Liver (tissue), 9 donors: ENCODE data around the gene RBM33. TPM values are rescaled to one million over a fixed set of nuclear protein-coding genes. Genes with fewer than 3 reads are reported as not detected.

Experiments
- DNase-seq: peaks from one replicate; pipeline ENCODE4 v3.0.0-alpha.2; 2017; ENCODE audit warnings: low spot score
- H3K27ac ChIP-seq, 2 donors: one replicate each; pipeline ENCODE4 v1.7.0; 2013; ENCODE audit warnings: inconsistent platforms in 2 of 2, low read length in 2 of 2, control low read depth in 1 of 2, low read depth in 1 of 2, mild to moderate bottlenecking in 1 of 2
- H3K27me3 ChIP-seq, 4 donors: one replicate each; pipeline versions ENCODE4 v1.6.1 to v1.7.0; 2013; ENCODE audit warnings: low read length in 3 of 4, inconsistent platforms in 1 of 4, mild to moderate bottlenecking in 1 of 4, moderate library complexity in 1 of 4; ENCODE audit not compliant: control insufficient read depth in 4 of 4, insufficient read depth in 4 of 4
- H3K36me3 ChIP-seq, 4 donors: one replicate each; pipeline versions ENCODE4 v1.6.1 to v1.7.0; 2013; ENCODE audit warnings: low read length in 3 of 4, mild to moderate bottlenecking in 3 of 4, low read depth in 1 of 4, moderate library complexity in 1 of 4; ENCODE audit not compliant: control insufficient read depth in 4 of 4, insufficient read depth in 3 of 4
- H3K4me1 ChIP-seq, 4 donors: one replicate each; pipeline versions ENCODE4 v1.6.1 to v1.7.0; 2013; ENCODE audit warnings: low read length in 3 of 4, mild to moderate bottlenecking in 3 of 4, moderate library complexity in 1 of 4; ENCODE audit not compliant: control insufficient read depth in 4 of 4, insufficient read depth in 4 of 4
- H3K4me3 ChIP-seq, 3 donors: one replicate each; pipeline versions ENCODE4 v1.6.1 to v1.7.0; 2013; ENCODE audit warnings: low read length in 3 of 3, control low read depth in 1 of 3, low read depth in 1 of 3, mild to moderate bottlenecking in 1 of 3
- H3K9ac ChIP-seq, 2 donors: one replicate each; pipeline ENCODE4 v1.7.0; 2013; ENCODE audit warnings: low read length in 2 of 2, mild to moderate bottlenecking in 2 of 2, moderate library complexity in 2 of 2, control low read depth in 1 of 2, low read depth in 1 of 2
- H3K9me3 ChIP-seq, 4 donors: one replicate each; pipeline versions ENCODE4 v1.6.1 to v1.7.0; 2013; ENCODE audit warnings: low read length in 3 of 4; ENCODE audit not compliant: control insufficient read depth in 4 of 4
- EGR1 ChIP-seq, 2 donors: IDR thresholded peaks; 2 replicates each; pipeline ENCODE4 v1.6.1; 2016 to 2018; ENCODE audit warnings: antibody characterized with exemption in 2 of 2, low read depth in 2 of 2
- FOXA1 ChIP-seq: IDR thresholded peaks from 2 replicates; pipeline ENCODE4 v1.6.1; 2016; ENCODE audit warnings: antibody characterized with exemption
- FOXA2 ChIP-seq: IDR thresholded peaks from 2 replicates; pipeline ENCODE4 v1.6.1; 2016; ENCODE audit warnings: antibody characterized with exemption
- GABPA ChIP-seq, 2 donors: IDR thresholded peaks in 1 of 2; conservative IDR thresholded peaks in 1 of 2; 2 replicates each; pipeline ENCODE4 v1.6.1; 2016; ENCODE audit warnings: antibody characterized with exemption in 2 of 2, mild to moderate bottlenecking in 1 of 2, moderate library complexity in 1 of 2
- HNF4A ChIP-seq, 2 donors: conservative IDR thresholded peaks; 2 replicates each; pipeline ENCODE4 v1.6.1; 2016; ENCODE audit warnings: antibody characterized with exemption in 2 of 2, mild to moderate bottlenecking in 2 of 2
- HNF4G ChIP-seq: IDR thresholded peaks from 2 replicates; pipeline ENCODE4 v1.6.1; 2016; ENCODE audit warnings: antibody characterized with exemption
- JUND ChIP-seq, 2 donors: IDR thresholded peaks; 2 replicates each; pipeline ENCODE4 v1.6.1; 2016; ENCODE audit warnings: antibody characterized with exemption in 2 of 2
- NR2F2 ChIP-seq: IDR thresholded peaks from 2 replicates; pipeline ENCODE4 v1.6.1; 2016; ENCODE audit warnings: antibody characterized with exemption
- RAD21 ChIP-seq, 2 donors: IDR thresholded peaks; 2 replicates each; pipeline ENCODE4 v1.6.1; 2016; ENCODE audit warnings: antibody characterized with exemption in 2 of 2, mild to moderate bottlenecking in 2 of 2
- SP1 ChIP-seq: IDR thresholded peaks from 2 replicates; pipeline ENCODE4 v1.6.1; 2018; ENCODE audit warnings: antibody characterized with exemption, mild to moderate bottlenecking
- TAF1 ChIP-seq: conservative IDR thresholded peaks from 2 replicates; pipeline ENCODE4 v1.6.1; 2016; ENCODE audit warnings: antibody characterized with exemption, mild to moderate bottlenecking
- YY1 ChIP-seq: IDR thresholded peaks from 2 replicates; pipeline ENCODE4 v1.6.1; 2016; ENCODE audit warnings: antibody characterized with exemption, mild to moderate bottlenecking
- WGBS: extraction: QIAGEN DNeasy Blood & Tissue Kit; methylation state at CpG from one replicate; pipeline ENCODE4 v1.1.7; 2013; 5-methylcytosine and 5-hydroxymethylcytosine counted together
- polyA plus RNA-seq, 2 donors: library from polyadenylated mRNA; stranded (reverse) in 1 of 2; unstranded in 1 of 2; fragments of 200-250 nt in 1 of 2; fragments of >200 nt in 1 of 2; fragmentation: Nextera tagmentation in 1 of 2; extraction: Ambion mirVana in 1 of 2; gene quantifications; one replicate each; pipeline versions ENCODE4 v1.2.1 to v1.2.3, GENCODE V29; 2013 to 2015
- total RNA-seq, 2 donors: library from RNA; depleted of rRNA; stranded (reverse); fragments of >200 nt; gene quantifications; one replicate each; pipeline ENCODE4 v1.2.3, GENCODE V29; 2014
- TF ChIP-seq, protein P1 (sequence below): IDR thresholded peaks from 2 replicates; pipeline ENCODE4 v1.6.1; 2016; ENCODE audit warnings: antibody characterized with exemption
- TF ChIP-seq, protein P2 (sequence below): IDR thresholded peaks from 2 replicates; pipeline ENCODE4 v1.6.1; 2016; ENCODE audit warnings: antibody characterized with exemption, mild to moderate bottlenecking
- TF ChIP-seq, protein P3 (sequence below): IDR thresholded peaks from 2 replicates; pipeline ENCODE4 v1.6.1; 2016; ENCODE audit warnings: antibody characterized with exemption
- TF ChIP-seq, protein P4 (sequence below): IDR thresholded peaks from 2 replicates; pipeline ENCODE4 v1.6.1; 2016; ENCODE audit warnings: antibody characterized with exemption
- TF ChIP-seq, protein P5 (sequence below): fragments of 150-350 bp; IDR thresholded peaks from 2 replicates; pipeline ENCODE4 v1.5.1; 2017; ENCODE audit warnings: improper control_type of control experiment, low read depth, low read length; ENCODE audit not compliant: missing input control
- donor health status: healthy.
- donor health status: healthy.
- donor health status: healthy.
- donor health status: healthy.
- donor health status: healthy.

The RBM33 gene
- total and polyA plus RNA-seq, 4 donors, result 7.8 to 48.9 (median 28.2) TPM

DNA sequence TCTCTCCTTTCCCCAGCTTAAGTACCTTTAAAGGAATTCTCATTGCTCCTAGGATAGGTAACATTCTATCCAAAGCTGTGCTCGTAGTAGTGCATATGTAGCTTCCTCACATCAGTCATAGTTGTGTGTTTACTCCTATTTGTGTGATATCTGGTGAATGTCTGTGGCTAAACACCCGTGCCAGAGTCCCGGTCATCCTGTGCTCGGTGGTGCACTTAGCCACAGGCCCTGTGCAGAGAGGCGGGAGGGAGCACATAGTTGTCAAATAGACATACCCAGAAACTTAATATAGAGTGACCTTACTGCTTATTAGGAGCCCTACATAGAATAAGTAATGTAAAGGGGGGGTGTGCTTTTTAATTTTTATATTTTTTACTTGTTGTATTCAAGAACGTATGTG lies 76.6 kb downstream of the RBM33 start:
- Histone ChIP-seq H3K27ac (no peak overlapping the region), H3K36me3 (peaks cover 0 to 15% (median 5%) of the 10 kb centered on the region in 4 donors), H3K4me3 (no peak overlapping the region), H3K4me1 (peaks cover 3 to 32% (median 26%) of the 10 kb centered on the region in 4 donors), H3K9ac (no peak overlapping the region), H3K9me3 (no peaks in the 10 kb centered on the region), H3K27me3 (no peaks in the 10 kb centered on the region)
- DNase-seq, result no peak
- TF ChIP-seq JUND (IDR thresholded peaks at IDR 0.05), result no peak
- TF ChIP-seq TAF1, result no peak
- TF ChIP-seq, protein P1, sequence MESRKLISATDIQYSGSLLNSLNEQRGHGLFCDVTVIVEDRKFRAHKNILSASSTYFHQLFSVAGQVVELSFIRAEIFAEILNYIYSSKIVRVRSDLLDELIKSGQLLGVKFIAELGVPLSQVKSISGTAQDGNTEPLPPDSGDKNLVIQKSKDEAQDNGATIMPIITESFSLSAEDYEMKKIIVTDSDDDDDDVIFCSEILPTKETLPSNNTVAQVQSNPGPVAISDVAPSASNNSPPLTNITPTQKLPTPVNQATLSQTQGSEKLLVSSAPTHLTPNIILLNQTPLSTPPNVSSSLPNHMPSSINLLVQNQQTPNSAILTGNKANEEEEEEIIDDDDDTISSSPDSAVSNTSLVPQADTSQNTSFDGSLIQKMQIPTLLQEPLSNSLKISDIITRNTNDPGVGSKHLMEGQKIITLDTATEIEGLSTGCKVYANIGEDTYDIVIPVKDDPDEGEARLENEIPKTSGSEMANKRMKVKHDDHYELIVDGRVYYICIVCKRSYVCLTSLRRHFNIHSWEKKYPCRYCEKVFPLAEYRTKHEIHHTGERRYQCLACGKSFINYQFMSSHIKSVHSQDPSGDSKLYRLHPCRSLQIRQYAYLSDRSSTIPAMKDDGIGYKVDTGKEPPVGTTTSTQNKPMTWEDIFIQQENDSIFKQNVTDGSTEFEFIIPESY, result no peak
- TF ChIP-seq HNF4A (conservative IDR thresholded peaks at IDR 0.05), result no peak
- TF ChIP-seq, protein P2, sequence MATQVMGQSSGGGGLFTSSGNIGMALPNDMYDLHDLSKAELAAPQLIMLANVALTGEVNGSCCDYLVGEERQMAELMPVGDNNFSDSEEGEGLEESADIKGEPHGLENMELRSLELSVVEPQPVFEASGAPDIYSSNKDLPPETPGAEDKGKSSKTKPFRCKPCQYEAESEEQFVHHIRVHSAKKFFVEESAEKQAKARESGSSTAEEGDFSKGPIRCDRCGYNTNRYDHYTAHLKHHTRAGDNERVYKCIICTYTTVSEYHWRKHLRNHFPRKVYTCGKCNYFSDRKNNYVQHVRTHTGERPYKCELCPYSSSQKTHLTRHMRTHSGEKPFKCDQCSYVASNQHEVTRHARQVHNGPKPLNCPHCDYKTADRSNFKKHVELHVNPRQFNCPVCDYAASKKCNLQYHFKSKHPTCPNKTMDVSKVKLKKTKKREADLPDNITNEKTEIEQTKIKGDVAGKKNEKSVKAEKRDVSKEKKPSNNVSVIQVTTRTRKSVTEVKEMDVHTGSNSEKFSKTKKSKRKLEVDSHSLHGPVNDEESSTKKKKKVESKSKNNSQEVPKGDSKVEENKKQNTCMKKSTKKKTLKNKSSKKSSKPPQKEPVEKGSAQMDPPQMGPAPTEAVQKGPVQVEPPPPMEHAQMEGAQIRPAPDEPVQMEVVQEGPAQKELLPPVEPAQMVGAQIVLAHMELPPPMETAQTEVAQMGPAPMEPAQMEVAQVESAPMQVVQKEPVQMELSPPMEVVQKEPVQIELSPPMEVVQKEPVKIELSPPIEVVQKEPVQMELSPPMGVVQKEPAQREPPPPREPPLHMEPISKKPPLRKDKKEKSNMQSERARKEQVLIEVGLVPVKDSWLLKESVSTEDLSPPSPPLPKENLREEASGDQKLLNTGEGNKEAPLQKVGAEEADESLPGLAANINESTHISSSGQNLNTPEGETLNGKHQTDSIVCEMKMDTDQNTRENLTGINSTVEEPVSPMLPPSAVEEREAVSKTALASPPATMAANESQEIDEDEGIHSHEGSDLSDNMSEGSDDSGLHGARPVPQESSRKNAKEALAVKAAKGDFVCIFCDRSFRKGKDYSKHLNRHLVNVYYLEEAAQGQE, result no peak
- TF ChIP-seq EGR1 (IDR thresholded peaks at IDR 0.05; ENCODE audit: low read depth in 2 of 2), result no peak
- TF ChIP-seq YY1, result no peak
- no peak for TF ChIP-seq SP1
- TF ChIP-seq FOXA2, result no peak
- no peak for TF ChIP-seq RAD21 (IDR thresholded peaks at IDR 0.05)
- TF ChIP-seq, protein P3, sequence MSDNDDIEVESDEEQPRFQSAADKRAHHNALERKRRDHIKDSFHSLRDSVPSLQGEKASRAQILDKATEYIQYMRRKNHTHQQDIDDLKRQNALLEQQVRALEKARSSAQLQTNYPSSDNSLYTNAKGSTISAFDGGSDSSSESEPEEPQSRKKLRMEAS, result no peak
- TF ChIP-seq, protein P4, sequence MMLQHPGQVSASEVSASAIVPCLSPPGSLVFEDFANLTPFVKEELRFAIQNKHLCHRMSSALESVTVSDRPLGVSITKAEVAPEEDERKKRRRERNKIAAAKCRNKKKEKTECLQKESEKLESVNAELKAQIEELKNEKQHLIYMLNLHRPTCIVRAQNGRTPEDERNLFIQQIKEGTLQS, result no peak
- TF ChIP-seq NR2F2, result no peak
- no peak for TF ChIP-seq FOXA1
- no peak for TF ChIP-seq GABPA (IDR thresholded peaks at IDR 0.05 in 1 of 2, conservative IDR thresholded peaks at IDR 0.05 in 1 of 2)
- TF ChIP-seq, protein P5, sequence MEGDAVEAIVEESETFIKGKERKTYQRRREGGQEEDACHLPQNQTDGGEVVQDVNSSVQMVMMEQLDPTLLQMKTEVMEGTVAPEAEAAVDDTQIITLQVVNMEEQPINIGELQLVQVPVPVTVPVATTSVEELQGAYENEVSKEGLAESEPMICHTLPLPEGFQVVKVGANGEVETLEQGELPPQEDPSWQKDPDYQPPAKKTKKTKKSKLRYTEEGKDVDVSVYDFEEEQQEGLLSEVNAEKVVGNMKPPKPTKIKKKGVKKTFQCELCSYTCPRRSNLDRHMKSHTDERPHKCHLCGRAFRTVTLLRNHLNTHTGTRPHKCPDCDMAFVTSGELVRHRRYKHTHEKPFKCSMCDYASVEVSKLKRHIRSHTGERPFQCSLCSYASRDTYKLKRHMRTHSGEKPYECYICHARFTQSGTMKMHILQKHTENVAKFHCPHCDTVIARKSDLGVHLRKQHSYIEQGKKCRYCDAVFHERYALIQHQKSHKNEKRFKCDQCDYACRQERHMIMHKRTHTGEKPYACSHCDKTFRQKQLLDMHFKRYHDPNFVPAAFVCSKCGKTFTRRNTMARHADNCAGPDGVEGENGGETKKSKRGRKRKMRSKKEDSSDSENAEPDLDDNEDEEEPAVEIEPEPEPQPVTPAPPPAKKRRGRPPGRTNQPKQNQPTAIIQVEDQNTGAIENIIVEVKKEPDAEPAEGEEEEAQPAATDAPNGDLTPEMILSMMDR, result no peak
- no peak for TF ChIP-seq HNF4G
- WGBS, result 78% methylated on average over 6 of the region's 6 CpGs

DNA sequence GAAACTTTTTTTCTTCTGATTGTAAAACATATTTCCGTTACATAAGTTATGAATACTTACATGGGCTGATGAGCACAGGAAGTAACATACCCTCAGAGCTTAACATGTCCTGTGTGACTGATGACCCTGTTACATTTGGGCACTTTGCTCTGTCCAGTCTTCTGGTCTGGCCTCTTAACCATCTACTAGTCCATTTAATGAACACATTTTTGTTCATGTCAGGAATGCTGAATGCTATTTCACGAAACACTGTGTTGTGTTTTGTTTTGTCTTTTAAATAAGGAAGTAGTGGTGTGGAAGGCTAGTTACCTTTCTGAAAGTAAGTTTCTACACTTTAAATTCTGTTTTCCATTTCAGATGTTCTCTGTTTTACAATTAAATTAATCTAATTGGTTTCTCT lies 77.7 kb downstream of the RBM33 start:
- Histone ChIP-seq H3K36me3 (peaks cover 0 to 15% (median 4%) of the 10 kb centered on the region in 4 donors), H3K27ac (no peak overlapping the region)

More for the DNA sequence above, 77.7 kb downstream of the RBM33 start:
- TF ChIP-seq, protein P1, result no peak
- TF ChIP-seq YY1, result no peak
- TF ChIP-seq FOXA1, result no peak
- TF ChIP-seq GABPA (IDR thresholded peaks at IDR 0.05 in 1 of 2, conservative IDR thresholded peaks at IDR 0.05 in 1 of 2), result no peak
- TF ChIP-seq, protein P2, result no peak
- TF ChIP-seq, protein P4, result no peak
- TF ChIP-seq EGR1 (IDR thresholded peaks at IDR 0.05; ENCODE audit: low read depth in 2 of 2), result no peak
- H3K27me3 ChIP-seq, result no peaks in the 10 kb centered on the region
- 83% methylated on average over 2 of the region's 2 CpGs for WGBS
- H3K9me3 ChIP-seq, result no peaks in the 10 kb centered on the region
- no peak for DNase-seq
- no peak overlapping the region for H3K9ac ChIP-seq
- no peak overlapping the region for H3K4me3 ChIP-seq
- H3K4me1 ChIP-seq, result peaks cover 3 to 22% (median 19%) of the 10 kb centered on the region in 4 donors
